GM19395 (cell line): ENCODE data around the gene CTF1.

Experiments
- ATAC-seq: cut with Tn5 transposase; IDR thresholded peaks from one replicate; pipeline ENCODE4 v1.9.1; 2021; ENCODE audit warnings: mild to moderate bottlenecking, moderate library complexity; ENCODE audit not compliant: unreplicated experiment

The CTF1 gene

GRCh38 chr16:30904114-30904780, 7.8 kb downstream of the CTF1 start:
- no peak for ATAC-seq

GRCh38 chr16:30907064-30907463, 10.7 kb downstream of the CTF1 start:
- ATAC-seq = no peak

GRCh38 chr16:30910427-30911029, 14.1 kb downstream of the CTF1 start:
- ATAC-seq = no peak

- ATAC-seq = no peak
These were observed 16.5 kb downstream of the CTF1 start for GRCh38 chr16:30912794-30913412.

DNA sequence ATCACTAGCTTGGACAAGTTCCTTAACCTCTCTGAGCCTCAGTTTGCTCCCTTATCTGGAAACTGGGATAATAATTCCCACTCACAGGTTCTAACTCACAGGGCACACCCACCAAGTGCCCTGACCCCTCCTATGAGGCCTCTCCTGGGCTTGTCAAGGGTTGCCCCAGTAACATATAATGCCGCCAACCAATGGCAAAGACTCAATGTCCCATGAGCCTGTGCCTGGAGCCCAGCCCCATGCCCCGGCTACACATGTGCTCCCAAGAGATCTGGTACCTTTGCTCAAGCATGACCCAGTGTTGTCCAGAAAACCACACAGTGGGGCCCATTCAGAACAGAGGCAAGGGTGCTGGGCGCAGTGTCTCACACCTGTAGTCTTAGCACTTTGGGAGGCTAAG, 18.4 kb downstream of the CTF1 start:
- no peak for ATAC-seq

DNA sequence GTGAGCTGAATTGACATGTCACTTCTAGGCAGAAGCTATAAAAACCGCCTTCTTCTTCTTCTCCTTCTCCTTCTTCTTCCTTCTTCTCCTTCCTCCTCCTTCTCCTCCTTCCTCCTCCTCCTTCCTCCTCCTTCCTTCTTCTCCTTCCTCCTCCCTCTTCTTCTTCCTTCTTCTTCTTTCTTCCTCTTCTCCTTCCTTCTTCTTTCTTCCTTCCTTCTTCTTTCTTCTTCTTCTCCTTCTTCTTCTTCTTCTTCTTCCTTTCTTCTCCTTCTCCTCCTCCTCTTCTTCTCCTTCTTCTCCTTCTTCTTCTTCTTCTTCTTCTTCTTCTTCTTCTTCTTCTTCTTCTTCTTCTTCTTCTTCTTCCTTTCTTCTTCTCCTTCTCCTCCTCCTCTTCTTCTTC, 22.2 kb downstream of the CTF1 start:
- ATAC-seq = no peak

GRCh38 chr16:30920891-30921290, 24.5 kb downstream of the CTF1 start:
- ATAC-seq = no peak

GRCh38 chr16:30921459-30921747, 25.0 kb downstream of the CTF1 start:
- ATAC-seq = no peak

DNA sequence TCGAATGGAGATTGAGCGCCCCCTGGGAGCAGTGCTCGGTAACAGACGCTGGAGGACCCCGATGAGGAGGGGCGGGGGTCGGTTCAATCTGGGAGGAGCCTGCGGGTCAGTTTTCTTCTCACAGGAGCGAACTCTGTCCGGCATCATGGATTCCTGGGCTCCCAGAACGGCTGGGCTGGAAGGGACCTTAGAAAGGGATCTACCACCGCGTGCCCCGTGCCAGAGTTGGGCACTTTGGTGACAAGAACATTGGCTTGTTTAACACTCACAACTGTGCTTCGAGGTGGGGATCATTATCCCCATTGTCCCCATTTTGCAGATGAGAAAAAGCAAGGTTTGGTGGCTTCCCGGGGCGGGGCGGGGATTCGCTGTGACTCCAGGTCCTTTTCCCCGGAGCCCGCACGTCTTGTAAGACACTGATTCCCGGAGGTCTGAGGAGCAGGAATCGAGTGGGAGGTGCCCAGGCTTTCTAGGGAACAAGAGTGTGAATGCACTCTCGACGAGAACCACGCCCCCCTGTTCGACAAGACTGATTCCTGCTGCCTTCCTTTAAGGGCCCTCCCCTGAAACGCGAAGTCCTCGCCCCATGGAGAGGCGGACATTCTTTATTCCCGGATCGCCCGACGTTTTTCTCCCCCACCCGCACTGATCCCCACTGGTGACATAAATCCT, 25.5 kb downstream of the CTF1 start:
- ATAC-seq = peak; percentile 8

DNA sequence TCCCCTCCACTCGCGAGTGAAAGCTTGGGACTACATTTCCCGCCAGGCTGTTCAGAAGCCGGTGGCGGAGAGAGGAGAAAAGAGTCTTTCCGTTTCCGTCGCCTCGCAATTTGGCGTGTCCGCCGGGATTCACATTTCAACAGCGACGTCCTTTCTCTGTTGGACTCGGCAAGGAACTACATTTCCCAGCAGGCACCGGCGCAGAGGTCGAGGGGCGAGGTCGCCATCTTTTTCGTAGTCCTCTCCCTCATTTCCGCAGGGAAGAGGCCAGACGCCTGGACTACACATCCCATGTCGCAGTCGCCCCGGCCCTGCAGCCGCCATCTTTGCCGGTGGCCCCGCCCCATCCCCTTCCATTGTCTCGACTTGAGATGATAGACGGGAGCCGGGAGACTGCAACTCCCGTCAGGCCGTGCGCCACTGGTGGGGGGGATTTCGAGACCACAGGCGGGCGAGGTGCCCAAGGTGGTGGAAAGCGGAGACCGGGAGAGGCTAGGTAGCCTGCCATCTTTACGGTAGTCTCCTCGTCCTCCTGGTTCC, 26.1 kb downstream of the CTF1 start:
- ATAC-seq = peak; percentile 75

- peak; percentile 65 for ATAC-seq
These were observed 26.6 kb downstream of the CTF1 start for GRCh38 chr16:30922960-30923535.

DNA sequence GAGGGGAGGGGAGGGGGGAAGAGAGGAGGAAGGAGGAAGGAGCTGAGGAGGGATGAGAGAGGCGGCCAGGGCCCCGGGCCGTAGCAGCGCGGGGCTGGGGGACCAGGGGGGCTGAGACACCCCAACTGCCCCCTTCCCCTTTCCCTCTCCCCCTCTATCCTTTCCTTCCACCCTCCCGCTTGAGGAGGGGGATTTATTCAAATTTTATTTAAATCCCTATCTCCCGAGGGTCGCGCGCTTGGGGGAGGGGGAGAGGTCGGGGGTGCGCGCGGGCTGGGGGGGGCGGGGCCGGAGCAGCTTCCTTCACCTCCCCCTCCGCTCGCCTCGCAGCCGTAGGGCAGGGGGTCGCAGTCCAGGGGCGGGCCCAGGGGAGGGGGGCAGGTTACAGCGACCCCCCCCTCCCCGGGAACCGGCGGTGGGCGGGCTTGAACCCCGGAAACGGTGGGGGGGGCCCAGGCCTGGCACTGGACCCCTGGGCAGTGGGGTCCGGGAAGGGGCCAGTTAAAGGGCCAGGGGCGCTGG, 27.2 kb downstream of the CTF1 start, which contains the start of gene FBXL19:
Gene FBXL19, plus strand, starts transcription at position 19 of the 522 bp plus-strand sequence. CDS start 2,183 bp downstream, outside the sequence.
- no peak for ATAC-seq

DNA sequence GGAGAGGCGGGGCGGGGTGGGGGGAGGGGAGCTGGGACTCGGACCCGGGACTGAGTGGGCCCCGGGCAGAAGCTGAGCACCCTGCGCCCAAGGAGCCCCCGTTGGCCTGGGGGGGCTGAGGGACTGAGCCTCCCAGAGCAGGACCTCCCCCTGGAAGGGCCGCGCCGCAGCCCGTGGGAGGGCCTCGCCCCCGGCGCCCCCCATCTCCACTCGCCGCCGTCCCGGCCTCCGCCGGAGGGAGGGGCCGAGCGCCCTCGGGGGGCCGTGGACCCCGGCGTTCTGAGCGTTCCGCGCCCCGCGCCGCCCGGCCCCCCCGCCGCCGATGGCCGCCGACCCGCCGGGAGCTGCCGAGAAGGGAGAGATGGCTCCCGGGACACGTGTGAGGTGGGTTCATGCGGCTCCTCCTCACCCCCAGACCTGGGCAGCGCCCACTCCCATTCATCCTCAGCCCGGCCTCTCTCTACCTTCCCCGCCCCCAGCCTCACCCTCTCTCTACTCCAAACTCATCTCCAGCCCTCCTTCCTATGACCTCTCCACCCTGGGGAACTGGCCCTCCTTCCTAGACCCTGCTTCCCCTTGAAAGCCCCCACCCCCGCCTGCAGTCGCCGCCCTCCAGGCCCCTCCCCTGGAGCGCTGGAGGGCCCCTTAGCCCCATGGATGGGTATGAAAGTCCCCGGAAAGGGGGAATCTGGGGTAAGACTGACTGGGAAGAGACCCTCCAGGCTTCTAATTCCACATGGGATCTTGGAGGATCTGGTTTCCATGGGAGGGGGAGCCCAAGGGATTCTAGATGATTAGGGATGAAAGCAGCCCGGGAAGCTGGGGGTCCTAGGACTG, 27.9 kb downstream of the CTF1 start:
- no peak for ATAC-seq

DNA sequence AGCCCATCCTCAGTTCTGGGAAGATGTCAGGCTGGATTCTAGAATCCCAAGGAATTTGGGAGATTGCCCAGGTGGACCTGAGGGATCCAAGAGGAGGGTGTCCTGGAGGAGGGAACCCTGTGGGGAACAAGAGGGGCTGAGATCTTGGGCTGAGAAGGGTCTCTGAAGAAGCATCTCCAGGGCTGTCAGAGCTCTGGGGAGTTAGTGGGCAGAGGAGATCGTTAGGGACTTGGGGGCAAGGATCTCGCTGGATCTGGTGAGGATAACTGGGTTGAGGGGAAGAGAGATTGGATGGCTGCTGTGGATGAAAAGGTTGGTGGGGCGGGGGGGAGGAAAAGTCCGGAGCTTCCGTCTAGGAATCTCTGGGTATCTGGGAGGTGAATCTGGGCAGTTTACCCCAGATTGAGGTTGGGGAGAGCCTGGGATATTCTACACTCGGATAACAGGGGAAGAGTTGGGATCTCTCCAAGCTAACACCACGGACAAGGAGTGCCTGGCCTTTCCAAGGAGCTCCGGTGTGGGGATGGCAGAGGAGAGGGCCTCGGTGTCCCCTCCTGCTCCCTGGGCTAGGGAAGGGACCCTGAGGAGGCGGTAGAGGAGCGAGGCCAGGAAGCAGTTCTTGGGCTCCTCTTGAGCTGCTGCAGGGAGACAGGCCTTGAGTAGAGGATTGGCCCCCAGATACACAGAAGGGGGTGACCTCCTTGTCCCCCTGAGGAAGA, 28.7 kb downstream of the CTF1 start:
- no peak for ATAC-seq

DNA sequence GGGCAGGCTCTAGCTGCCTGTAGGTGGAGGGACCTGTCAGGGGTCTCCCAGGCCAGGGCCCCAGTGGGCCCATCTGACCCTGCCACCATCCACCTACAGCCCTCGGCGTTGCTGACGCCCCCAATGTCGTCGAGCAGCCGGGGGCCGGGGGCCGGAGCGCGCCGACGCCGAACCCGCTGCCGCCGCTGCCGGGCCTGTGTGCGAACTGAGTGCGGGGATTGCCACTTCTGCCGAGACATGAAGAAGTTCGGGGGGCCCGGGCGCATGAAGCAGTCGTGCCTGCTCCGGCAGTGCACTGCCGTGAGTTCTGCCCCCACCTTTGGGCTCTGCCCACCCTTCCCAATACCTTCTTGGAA, 29.2 kb downstream of the CTF1 start:
- no peak for ATAC-seq

GRCh38 chr16:30925995-30926811, 29.8 kb downstream of the CTF1 start:
- no peak for ATAC-seq

DNA sequence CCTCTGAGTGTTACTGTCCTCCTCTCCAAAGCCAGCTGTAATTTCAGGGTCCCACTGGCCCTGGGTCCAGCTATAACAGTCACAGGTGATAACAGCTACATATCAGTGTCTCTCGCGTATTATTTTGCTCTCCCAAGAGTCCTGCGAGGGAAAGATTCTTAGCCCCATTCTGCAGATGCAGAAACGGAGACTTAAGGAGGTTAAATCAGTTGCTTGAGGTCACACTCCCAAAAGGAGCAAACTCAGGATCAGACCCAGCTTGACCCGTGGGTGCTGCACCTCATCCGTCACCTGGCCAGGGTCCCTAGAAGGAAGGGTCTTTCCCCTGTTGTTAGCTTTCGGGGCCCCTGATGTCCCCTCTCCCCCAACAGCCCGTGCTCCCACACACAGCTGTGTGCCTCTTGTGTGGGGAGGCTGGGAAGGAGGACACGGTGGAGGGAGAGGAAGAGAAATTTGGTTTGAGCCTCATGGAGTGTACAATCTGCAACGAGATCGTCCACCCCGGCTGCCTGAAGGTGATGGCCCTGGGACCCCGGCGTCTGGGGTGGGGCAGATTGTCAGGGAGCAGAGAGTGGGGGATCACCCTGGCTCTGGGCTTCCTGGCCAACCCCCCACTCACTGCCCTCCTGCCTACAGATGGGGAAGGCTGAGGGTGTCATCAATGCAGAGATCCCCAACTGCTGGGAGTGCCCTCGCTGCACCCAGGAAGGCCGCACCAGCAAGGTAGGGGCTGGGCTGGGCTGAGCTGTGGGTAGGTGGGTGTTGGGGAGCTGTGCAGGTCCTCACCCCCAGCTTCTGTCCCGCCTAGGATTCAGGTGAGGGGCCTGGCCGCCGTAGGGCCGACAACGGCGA, 30.7 kb downstream of the CTF1 start:
- ATAC-seq = no peak
